Urothelium cell line (cell line): Measurements from ENCODE around the gene TRAPPC3L.

Experiments
- DNase-seq: peaks from one replicate; pipeline ENCODE4 v3.0.0; 2011; ENCODE audit warnings: low spot score, mixed read lengths
- FAIRE-seq: peaks from 2 replicates; lab custom pipeline; 2011; peaks lifted over from hg19 to GRCh38; lab: Jason Lieb, UNC

TRAPPC3L gene

GRCh38 chr6:116560130-116560529 lies 14.6 kb upstream of the TRAPPC3L start:
- DNase-seq (no peak), FAIRE-seq (no peak)

GRCh38 chr6:116557893-116558292 lies 12.4 kb upstream of the TRAPPC3L start:
- DNase-seq (peak; percentile 60), FAIRE-seq (no peak)

GRCh38 chr6:116556814-116557415 lies 11.4 kb upstream of the TRAPPC3L start:
- FAIRE-seq, result no peak
- no peak for DNase-seq

GRCh38 chr6:116556065-116556464 lies 10.6 kb upstream of the TRAPPC3L start:
- no peak for DNase-seq
- no peak for FAIRE-seq

- no peak for FAIRE-seq
- no peak for DNase-seq
These were observed 8.0 kb upstream of the TRAPPC3L start, which contains the start of gene CALHM4 for GRCh38 chr6:116553451-116553850. Gene CALHM4, plus strand, starts transcription at chr6:116553751. Its CDS starts 43 bp downstream, at chr6:116553794.

GRCh38 chr6:116550796-116551195 lies 5.3 kb upstream of the TRAPPC3L start:
- FAIRE-seq, result no peak

GRCh38 chr6:116547358-116547757 lies 1.9 kb upstream of the TRAPPC3L start:
- DNase-seq (no peak), FAIRE-seq (no peak)

More at GRCh38 chr6:116550796-116551195, 5.3 kb upstream of the TRAPPC3L start:
- no peak for DNase-seq

GRCh38 chr6:116543149-116543548 lies 2.3 kb downstream of the TRAPPC3L start:
- no peak for DNase-seq
- no peak for FAIRE-seq

GRCh38 chr6:116542426-116542825 lies 3.1 kb downstream of the TRAPPC3L start:
- DNase-seq (no peak), FAIRE-seq (no peak)

GRCh38 chr6:116536216-116536621 lies 9.3 kb downstream of the TRAPPC3L start:
- no peak for FAIRE-seq
- DNase-seq, result peak; percentile 24

- DNase-seq (no peak), FAIRE-seq (no peak)
These were observed 10.4 kb downstream of the TRAPPC3L start for GRCh38 chr6:116535109-116535508.

GRCh38 chr6:116533233-116533957 lies 12.1 kb downstream of the TRAPPC3L start:
- DNase-seq, result no peak
- no peak for FAIRE-seq

- no peak for FAIRE-seq
- peak; percentile 27 for DNase-seq
These were observed 13.6 kb downstream of the TRAPPC3L start for GRCh38 chr6:116531675-116532570.

GRCh38 chr6:116530436-116530835 lies 15.0 kb downstream of the TRAPPC3L start:
- FAIRE-seq (no peak), DNase-seq (no peak)

- FAIRE-seq (no peak), DNase-seq (no peak)
These were observed 15.8 kb downstream of the TRAPPC3L start for GRCh38 chr6:116529466-116530290.

GRCh38 chr6:116528780-116529179 lies 16.7 kb downstream of the TRAPPC3L start:
- FAIRE-seq, result no peak
- DNase-seq, result no peak

GRCh38 chr6:116528133-116528532 lies 17.4 kb downstream of the TRAPPC3L start:
- FAIRE-seq, result no peak
- no peak for DNase-seq

GRCh38 chr6:116524236-116524635 lies 21.2 kb downstream of the TRAPPC3L start:
- FAIRE-seq (no peak), DNase-seq (no peak)

- DNase-seq (no peak), FAIRE-seq (no peak)
These were observed 22.6 kb downstream of the TRAPPC3L start for GRCh38 chr6:116522896-116523295.

- no peak for FAIRE-seq
- DNase-seq, result no peak
These were observed 26.7 kb downstream of the TRAPPC3L start for GRCh38 chr6:116518621-116519368.
